GM23338 (cell line): Measurements from ENCODE around the gene RNF152.

Experiments used
- CTCF ChIP-seq, 2 experiments: fragments of 200-600 bp in 1 of 2; sonication (generic) in 1 of 2; conservative IDR thresholded peaks; 2 replicates each; pipeline versions ENCODE4 v1.5.1 to v1.6.1; 2016 to 2017; ENCODE audit warnings: antibody characterized with exemption in 2 of 2, low read depth in 2 of 2, mild to moderate bottlenecking in 2 of 2, moderate library complexity in 1 of 2
- ETS1 ChIP-seq: IDR thresholded peaks from 2 replicates; pipeline ENCODE4 v1.6.1; 2016; ENCODE audit warnings: antibody characterized with exemption
- EZH2 ChIP-seq: fragments of 200-600 bp; sonication (generic); IDR thresholded peaks from one replicate; pipeline ENCODE4 v1.8.0; 2017; ENCODE audit warnings: antibody characterized with exemption, mild to moderate bottlenecking, low read depth; ENCODE audit not compliant: unreplicated experiment
- EZH2phosphoT487 ChIP-seq: fragments of 200-600 bp; sonication (generic); IDR thresholded peaks from one replicate; pipeline ENCODE4 v1.8.1; 2018; ENCODE audit warnings: antibody characterized with exemption; ENCODE audit not compliant: unreplicated experiment
- JUNB ChIP-seq: IDR thresholded peaks from one replicate; pipeline ENCODE4 v1.6.1; 2016; ENCODE audit warnings: antibody characterized with exemption; ENCODE audit not compliant: unreplicated experiment
- POLR2AphosphoS5 ChIP-seq: IDR thresholded peaks from 2 replicates; pipeline ENCODE4 v1.6.1; 2016; ENCODE audit warnings: antibody characterized with exemption, low read depth
- ZNF114 ChIP-seq: fragments of 250-450 bp; sonication (Bioruptor Pico); IDR thresholded peaks from 2 replicates; pipeline ENCODE4 v1.5.0; 2020; ENCODE audit warnings: mild to moderate bottlenecking, moderate library complexity
- TF ChIP-seq, protein P1 (sequence below): IDR thresholded peaks from one replicate; pipeline ENCODE4 v1.6.1; 2018; ENCODE audit warnings: antibody characterized with exemption; ENCODE audit not compliant: unreplicated experiment

DNA sequence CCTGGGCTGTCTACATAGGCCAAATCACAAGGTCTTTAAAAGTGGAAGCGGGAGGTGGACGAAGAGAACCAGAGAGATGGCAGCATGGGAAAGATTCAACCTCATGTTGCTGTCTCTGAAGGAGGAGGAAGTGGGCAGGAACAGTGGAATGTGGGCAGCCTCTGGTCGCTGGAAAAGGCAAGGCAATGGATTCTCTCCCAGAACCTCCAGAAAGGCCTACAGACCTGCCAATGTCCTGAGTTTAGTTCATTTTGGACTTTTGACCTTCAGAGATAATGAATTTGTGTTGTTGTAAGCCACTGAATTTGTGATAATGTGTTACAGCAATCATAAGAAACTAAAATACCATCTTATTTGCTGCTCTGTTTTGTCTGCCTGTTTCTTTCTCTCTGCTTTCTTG is 122.5 kb downstream of the RNF152 start:
- TF ChIP-seq EZH2 (no peak), CTCF (conservative IDR thresholded peaks at IDR 0.05; ENCODE audit: low read depth in 2 of 2) (no peak), POLR2AphosphoS5 (no peak), EZH2phosphoT487 (no peak), ETS1 (no peak), JUNB (no peak), ZNF114 (CRISPR knock-in tag) (no peak)
- TF ChIP-seq, protein P1, sequence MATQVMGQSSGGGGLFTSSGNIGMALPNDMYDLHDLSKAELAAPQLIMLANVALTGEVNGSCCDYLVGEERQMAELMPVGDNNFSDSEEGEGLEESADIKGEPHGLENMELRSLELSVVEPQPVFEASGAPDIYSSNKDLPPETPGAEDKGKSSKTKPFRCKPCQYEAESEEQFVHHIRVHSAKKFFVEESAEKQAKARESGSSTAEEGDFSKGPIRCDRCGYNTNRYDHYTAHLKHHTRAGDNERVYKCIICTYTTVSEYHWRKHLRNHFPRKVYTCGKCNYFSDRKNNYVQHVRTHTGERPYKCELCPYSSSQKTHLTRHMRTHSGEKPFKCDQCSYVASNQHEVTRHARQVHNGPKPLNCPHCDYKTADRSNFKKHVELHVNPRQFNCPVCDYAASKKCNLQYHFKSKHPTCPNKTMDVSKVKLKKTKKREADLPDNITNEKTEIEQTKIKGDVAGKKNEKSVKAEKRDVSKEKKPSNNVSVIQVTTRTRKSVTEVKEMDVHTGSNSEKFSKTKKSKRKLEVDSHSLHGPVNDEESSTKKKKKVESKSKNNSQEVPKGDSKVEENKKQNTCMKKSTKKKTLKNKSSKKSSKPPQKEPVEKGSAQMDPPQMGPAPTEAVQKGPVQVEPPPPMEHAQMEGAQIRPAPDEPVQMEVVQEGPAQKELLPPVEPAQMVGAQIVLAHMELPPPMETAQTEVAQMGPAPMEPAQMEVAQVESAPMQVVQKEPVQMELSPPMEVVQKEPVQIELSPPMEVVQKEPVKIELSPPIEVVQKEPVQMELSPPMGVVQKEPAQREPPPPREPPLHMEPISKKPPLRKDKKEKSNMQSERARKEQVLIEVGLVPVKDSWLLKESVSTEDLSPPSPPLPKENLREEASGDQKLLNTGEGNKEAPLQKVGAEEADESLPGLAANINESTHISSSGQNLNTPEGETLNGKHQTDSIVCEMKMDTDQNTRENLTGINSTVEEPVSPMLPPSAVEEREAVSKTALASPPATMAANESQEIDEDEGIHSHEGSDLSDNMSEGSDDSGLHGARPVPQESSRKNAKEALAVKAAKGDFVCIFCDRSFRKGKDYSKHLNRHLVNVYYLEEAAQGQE, result no peak
